COLO668 (cell line): ENCODE data around the gene BCL2A1.
"Not testable (repeated sequence)": the region's sequence is repeated elsewhere in the genome, so short reads cannot be mapped to it uniquely, and the experiment has no call there.

Experiments
- DNase-seq: peaks from one replicate; lab custom pipeline; 2025; ENCODE audit not compliant: unreplicated experiment; lab: John Stamatoyannopoulos, UW

The BCL2A1 gene

DNA sequence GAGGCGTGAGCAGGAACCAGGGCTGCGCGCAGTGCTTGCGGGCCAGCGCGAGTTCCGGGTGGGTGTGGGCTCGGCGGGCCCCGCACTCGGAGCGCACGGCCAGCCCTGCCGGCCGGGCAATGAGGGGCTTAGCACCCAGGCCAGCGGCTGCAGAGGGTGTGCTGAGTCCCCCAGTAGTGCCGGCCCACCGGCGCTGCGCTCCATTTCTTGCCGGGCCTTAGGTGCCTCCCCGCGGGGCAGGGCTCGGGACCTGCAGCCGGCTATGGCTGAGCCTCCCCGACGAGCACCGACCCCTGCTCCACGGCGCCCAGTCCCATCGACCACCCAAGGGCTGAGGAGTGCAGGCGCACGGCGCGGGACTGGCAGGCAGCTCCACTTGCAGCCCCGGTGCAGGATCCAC is 44.9 kb downstream of the BCL2A1 start:
- DNase-seq = not testable (repeated sequence)

DNA sequence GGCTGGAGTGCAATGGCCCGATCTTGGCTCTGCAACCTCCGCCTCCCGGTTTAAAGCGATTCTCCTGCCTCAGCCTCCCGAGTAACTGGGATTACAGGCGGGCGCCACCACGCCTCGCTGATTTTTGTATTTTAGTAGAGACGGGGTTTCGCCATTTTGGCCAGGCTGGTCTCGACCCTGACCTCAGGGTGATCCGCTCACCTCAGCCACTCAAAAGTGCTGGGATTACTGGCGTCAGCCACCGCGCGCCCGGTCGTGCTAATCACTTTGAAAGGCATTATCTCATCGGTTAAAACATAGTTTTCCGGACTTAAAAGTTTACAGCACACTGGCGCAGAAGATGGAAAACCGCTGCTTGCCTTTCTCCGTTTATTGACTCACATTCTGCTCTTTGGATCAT is 46.6 kb downstream of the BCL2A1 start:
- DNase-seq = no peak

DNA sequence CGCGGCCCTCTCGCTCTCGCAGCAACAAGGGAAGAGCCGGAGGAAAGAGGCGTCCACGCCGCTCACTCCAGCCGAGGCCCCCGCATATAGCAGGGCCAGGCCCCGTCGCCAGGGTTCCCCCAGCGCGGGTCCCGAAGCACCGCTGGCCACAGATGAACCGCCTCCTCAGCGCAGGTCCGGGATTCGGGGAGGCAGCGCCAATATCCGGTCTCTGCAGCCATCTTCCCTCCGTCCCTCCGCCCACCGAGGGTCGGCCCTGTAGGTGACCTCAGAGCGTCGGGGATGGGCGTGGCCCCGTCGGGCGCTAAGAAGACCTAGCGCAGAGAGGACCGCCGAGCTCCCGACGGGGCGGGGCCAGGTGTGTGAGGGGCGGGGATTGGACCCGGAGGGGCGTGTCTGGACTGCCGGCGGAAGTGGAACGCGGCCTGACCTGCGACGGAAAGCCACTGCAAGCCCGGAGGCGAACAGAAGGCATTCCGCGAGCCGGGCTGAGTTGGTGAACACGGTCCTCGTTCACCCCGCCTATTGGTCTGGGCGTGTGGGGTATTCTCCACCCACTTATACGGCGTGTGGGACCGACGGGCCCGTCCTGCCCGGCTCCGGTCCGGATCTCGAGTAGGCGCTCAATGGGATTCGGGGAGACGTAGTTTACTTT is 47.4 kb downstream of the BCL2A1 start:
- DNase-seq = peak; percentile 98

- DNase-seq = peak; percentile 69
Observed at GRCh38 chr15:79923079-79923514, 47.9 kb downstream of the BCL2A1 start.

- DNase-seq = no peak
Observed at GRCh38 chr15:79922512-79923078, 48.4 kb downstream of the BCL2A1 start.

DNA sequence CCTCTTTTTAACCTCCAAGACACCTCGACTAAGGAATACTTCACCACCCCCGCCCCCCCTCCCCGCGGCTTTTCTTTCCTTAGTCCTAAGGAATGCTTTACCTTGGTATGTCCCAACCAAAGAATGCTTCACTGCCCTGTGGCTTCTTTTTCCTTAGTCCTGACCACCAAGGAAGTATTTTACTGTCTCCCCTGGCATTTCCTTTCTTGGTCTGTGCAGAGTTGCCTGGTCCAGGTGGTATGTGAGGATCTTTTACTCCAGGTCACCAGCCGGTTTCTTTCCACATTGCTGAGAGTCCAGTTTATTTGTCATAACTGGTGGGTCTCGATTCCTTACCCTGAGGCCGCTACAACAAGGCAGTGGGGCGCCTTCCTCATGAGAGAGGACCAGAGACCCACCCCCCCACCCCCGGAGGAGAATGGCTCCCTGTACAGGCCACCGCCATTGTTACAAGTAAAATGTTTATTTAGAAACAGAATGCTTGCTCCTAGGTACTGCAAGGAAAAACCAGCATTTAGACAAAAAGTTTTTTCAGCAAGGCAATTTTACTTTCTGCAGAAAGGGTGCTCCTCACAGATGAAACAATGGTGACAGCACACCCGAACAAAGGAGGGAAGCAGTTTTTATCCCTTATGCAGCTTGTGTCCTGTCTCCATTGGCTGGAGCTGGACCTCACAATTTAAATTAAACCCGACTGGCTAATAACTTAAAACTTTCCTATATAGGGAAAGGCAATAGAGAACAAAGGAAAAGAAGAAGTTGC is 51.1 kb downstream of the BCL2A1 start:
- no peak for DNase-seq

DNA sequence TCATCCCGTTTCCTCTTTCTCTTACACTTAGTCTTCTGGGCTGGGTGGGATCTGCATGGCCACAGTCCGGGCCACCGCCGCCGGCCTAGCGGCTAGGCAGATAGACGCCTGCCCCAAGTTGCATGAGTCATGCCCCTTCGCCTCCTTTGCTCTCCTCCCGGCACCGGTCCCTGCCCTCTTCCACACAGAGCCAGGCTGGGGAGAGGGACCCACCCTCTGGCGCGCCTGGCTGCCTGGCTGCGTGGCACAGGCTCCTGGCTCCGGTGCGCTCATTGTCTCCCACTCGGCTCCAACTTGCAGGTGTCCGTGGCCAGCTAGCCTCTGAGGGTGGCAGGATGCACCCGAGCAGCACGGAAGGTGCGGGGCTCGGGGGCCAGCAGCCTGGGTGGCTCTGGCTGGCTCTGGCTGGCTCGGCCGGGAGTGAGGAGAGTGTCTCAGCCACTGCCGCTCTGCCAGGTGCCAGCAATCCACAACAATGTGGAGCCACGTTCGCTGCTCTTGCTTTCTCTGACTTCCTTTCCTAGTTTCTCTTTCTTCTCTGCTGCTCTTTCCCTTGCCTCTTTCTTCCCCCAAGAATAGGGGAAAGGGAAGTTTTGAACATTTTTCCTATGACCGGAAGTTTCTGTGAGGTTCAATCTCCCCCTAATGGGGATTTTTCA is 51.8 kb downstream of the BCL2A1 start:
- no peak for DNase-seq

- DNase-seq = no peak
Observed at GRCh38 chr15:79918278-79918677, 52.7 kb downstream of the BCL2A1 start.

DNA sequence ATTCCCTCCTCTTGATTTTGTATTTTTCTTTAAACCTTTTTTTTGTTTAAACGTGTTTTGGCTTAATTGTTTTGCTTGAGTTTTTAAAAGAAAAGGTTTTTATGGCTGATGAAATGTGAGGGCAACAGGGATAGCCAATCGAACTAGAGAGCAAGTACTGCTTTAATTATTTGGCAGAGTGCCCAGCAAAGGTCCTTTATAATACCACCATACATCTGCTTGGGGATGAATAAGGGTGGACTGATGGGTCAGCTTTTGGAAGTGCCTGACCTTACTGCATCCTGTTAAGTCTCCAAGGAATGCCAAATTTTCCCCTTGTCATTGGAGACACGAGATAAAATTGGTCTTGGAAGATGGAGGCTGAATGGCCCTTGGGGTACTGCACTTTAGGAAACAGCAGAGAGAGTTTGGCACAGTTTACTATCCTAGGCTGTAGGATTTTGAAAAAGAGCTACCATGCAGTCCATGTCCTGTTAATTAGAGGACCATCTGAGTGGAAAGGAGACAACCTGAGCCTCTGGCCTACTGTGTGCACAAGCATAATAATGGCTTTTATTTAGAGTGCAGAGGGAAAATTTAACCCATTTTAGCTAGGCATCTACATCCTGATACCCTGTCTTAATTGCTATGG is 54.4 kb downstream of the BCL2A1 start:
- no peak for DNase-seq

- DNase-seq = not testable (repeated sequence)
Observed at GRCh38 chr15:79915776-79916501, 55.1 kb downstream of the BCL2A1 start.

GRCh38 chr15:79914728-79915127 is 56.3 kb downstream of the BCL2A1 start:
- DNase-seq = no peak
